ENCODE measurements around the gene APOOL.

DNA sequence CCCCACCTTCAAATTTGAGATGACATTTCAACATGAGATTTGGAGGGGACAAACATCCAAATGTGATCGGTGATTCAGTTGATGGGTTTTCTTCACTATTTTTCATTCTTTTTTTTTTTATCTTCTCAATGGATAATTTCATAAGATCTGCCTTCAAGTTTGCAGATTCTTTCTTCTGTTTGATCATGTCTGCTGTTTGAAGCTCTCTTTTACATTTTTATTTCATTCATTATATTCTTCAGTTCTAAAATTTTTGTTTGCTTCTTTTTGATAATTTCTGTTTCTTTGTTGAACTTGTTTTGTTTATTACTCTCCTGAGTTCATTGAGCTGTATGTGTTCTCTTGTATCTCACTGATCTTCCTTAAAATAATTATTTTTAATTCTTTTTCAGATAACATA lies 14.8 kb downstream of the APOOL start:
- TF ChIP-seq AGO1 (IDR thresholded peaks at IDR 0.05; ENCODE audit: low read depth, low read length, poor library complexity, severe bottlenecking) (no peak), ATF7 (IDR thresholded peaks at IDR 0.05) (no peak), ATF7 (CRISPR knock-in tag; IDR thresholded peaks at IDR 0.05) (no peak), GABPB1 (CRISPR knock-in tag; IDR thresholded peaks at IDR 0.05) (no peak), E2F1 (CRISPR knock-in tag; IDR thresholded peaks at IDR 0.05) (no peak)
- TF ChIP-seq, protein P1, sequence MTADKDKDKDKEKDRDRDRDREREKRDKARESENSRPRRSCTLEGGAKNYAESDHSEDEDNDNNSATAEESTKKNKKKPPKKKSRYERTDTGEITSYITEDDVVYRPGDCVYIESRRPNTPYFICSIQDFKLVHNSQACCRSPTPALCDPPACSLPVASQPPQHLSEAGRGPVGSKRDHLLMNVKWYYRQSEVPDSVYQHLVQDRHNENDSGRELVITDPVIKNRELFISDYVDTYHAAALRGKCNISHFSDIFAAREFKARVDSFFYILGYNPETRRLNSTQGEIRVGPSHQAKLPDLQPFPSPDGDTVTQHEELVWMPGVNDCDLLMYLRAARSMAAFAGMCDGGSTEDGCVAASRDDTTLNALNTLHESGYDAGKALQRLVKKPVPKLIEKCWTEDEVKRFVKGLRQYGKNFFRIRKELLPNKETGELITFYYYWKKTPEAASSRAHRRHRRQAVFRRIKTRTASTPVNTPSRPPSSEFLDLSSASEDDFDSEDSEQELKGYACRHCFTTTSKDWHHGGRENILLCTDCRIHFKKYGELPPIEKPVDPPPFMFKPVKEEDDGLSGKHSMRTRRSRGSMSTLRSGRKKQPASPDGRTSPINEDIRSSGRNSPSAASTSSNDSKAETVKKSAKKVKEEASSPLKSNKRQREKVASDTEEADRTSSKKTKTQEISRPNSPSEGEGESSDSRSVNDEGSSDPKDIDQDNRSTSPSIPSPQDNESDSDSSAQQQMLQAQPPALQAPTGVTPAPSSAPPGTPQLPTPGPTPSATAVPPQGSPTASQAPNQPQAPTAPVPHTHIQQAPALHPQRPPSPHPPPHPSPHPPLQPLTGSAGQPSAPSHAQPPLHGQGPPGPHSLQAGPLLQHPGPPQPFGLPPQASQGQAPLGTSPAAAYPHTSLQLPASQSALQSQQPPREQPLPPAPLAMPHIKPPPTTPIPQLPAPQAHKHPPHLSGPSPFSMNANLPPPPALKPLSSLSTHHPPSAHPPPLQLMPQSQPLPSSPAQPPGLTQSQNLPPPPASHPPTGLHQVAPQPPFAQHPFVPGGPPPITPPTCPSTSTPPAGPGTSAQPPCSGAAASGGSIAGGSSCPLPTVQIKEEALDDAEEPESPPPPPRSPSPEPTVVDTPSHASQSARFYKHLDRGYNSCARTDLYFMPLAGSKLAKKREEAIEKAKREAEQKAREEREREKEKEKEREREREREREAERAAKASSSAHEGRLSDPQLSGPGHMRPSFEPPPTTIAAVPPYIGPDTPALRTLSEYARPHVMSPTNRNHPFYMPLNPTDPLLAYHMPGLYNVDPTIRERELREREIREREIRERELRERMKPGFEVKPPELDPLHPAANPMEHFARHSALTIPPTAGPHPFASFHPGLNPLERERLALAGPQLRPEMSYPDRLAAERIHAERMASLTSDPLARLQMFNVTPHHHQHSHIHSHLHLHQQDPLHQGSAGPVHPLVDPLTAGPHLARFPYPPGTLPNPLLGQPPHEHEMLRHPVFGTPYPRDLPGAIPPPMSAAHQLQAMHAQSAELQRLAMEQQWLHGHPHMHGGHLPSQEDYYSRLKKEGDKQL (CRISPR knock-in tag; IDR thresholded peaks at IDR 0.05; ENCODE audit: low read depth): no peak

Data from HepG2 (cell line).